Neural cell (in vitro differentiated cells): ENCODE measurements around the gene CEP126. TPM values are rescaled to one million over a fixed set of nuclear protein-coding genes. Genes with fewer than 3 reads are reported as not detected.
A peak's percentile ranks its signal among the peaks of the same experiment; 100 is the strongest.

Source experiments
- H2AFZ ChIP-seq: fragments of 200-600, 300-800 bp; sonication (generic), shearing (Covaris generic); 2 replicates; pipeline ENCODE4 v1.6.0; 2014; ENCODE audit warnings: low read depth, mild to moderate bottlenecking, antibody characterized with exemption, low read length, moderate library complexity
- H3F3A ChIP-seq: fragments of 200-600 bp; shearing (Covaris generic); 2 replicates; pipeline ENCODE4 v1.6.1; 2016; ENCODE audit warnings: mild to moderate bottlenecking, moderate library complexity, mixed read lengths, antibody characterized with exemption, low read length; ENCODE audit not compliant: insufficient read depth, poor library complexity, severe bottlenecking
- H3K27ac ChIP-seq: fragments of 200-600, 300-800 bp; sonication (generic), shearing (Covaris generic); 2 replicates; pipeline ENCODE4 v1.5.1; 2014; ENCODE audit warnings: mild to moderate bottlenecking, low read length, moderate library complexity
- H3K27me3 ChIP-seq: fragments of 300-800, 200-600 bp; sonication (generic), shearing (Covaris generic); 2 replicates; pipeline ENCODE4 v1.6.0; 2014; ENCODE audit warnings: mild to moderate bottlenecking, low read depth, low read length, moderate library complexity; ENCODE audit not compliant: insufficient read depth
- H3K36me3 ChIP-seq: fragments of 300-800, 200-600 bp; sonication (generic), shearing (Covaris generic); 2 replicates; pipeline ENCODE4 v1.5.1; 2014; ENCODE audit warnings: mild to moderate bottlenecking, antibody characterized with exemption, low read length, moderate library complexity; ENCODE audit not compliant: insufficient read depth
- H3K4me2 ChIP-seq: fragments of 300-800, 200-600 bp; sonication (generic), shearing (Covaris generic); 2 replicates; pipeline ENCODE4 v1.6.0; 2014; ENCODE audit warnings: mild to moderate bottlenecking, low read length
- H3K4me3 ChIP-seq: fragments of 300-800, 200-600 bp; sonication (generic), shearing (Covaris generic); 2 replicates; pipeline ENCODE4 v1.5.1; 2014; ENCODE audit warnings: mild to moderate bottlenecking, low read length, moderate library complexity
- H3K79me2 ChIP-seq: fragments of 200-600 bp; shearing (Covaris generic); replicated peaks from 2 replicates; pipeline ENCODE4 v1.6.0; 2014; ENCODE audit warnings: mild to moderate bottlenecking, low read length, moderate library complexity; ENCODE audit not compliant: insufficient read depth
- H3K9ac ChIP-seq: fragments of 300-800, 200-600 bp; sonication (generic), shearing (Covaris generic); 2 replicates; pipeline ENCODE4 v1.6.1; 2016; ENCODE audit warnings: mild to moderate bottlenecking, low read length, mixed read lengths
- H3K9me2 ChIP-seq: fragments of 200-600 bp; shearing (Covaris generic); 2 replicates; pipeline ENCODE4 v1.6.1; 2016; ENCODE audit warnings: mild to moderate bottlenecking, low read length, mixed read lengths; ENCODE audit not compliant: insufficient read depth
- H3K9me3 ChIP-seq: fragments of 200-600, 300-800 bp; sonication (generic), shearing (Covaris generic); 2 replicates; pipeline ENCODE4 v1.6.1; 2016; ENCODE audit warnings: mild to moderate bottlenecking, mixed run types, low read length, moderate library complexity, mixed read lengths
- H4K20me1 ChIP-seq: fragments of 200-600 bp; shearing (Covaris generic); 2 replicates; pipeline ENCODE4 v1.6.1; 2016; ENCODE audit warnings: mild to moderate bottlenecking, mixed run types; ENCODE audit not compliant: insufficient read depth
- CTCF ChIP-seq: fragments of 450-650 bp; IDR thresholded peaks from 2 replicates; pipeline ENCODE4 v1.5.1; 2014; ENCODE audit warnings: antibody characterized with exemption, mild to moderate bottlenecking, moderate library complexity; ENCODE audit not compliant: poor library complexity, severe bottlenecking
- EP300 ChIP-seq: fragments of 450-650 bp; conservative IDR thresholded peaks from 2 replicates; pipeline ENCODE4 v1.6.1; 2014; ENCODE audit warnings: antibody characterized with exemption, mild to moderate bottlenecking, moderate library complexity; ENCODE audit not compliant: poor library complexity, severe bottlenecking
- EZH2 ChIP-seq: fragments of 200-600, 300-800 bp; shearing (Covaris generic), sonication (generic); IDR thresholded peaks from 2 replicates; pipeline ENCODE4 v1.6.1; 2014; ENCODE audit warnings: antibody characterized with exemption, low read length, borderline replicate concordance, mild to moderate bottlenecking; ENCODE audit not compliant: insufficient read depth, poor library complexity, severe bottlenecking
- MXI1 ChIP-seq: fragments of 450-650 bp; conservative IDR thresholded peaks from 2 replicates; pipeline ENCODE4 v1.6.1; 2014; ENCODE audit warnings: antibody characterized with exemption, mild to moderate bottlenecking; ENCODE audit not compliant: poor library complexity, severe bottlenecking
- POLR2AphosphoS5 ChIP-seq: IDR thresholded peaks from 2 replicates; pipeline ENCODE4 v1.6.1; 2012
- RAD21 ChIP-seq: fragments of 450-650 bp; conservative IDR thresholded peaks from 2 replicates; pipeline ENCODE4 v1.6.1; 2014; ENCODE audit warnings: antibody characterized with exemption, mild to moderate bottlenecking, moderate library complexity
- REST ChIP-seq: IDR thresholded peaks from 2 replicates; pipeline ENCODE4 v1.6.1; 2012; ENCODE audit warnings: borderline replicate concordance
- SMC3 ChIP-seq: fragments of 450-650 bp; conservative IDR thresholded peaks from 2 replicates; pipeline ENCODE4 v1.6.1; 2014; ENCODE audit warnings: antibody characterized with exemption, mild to moderate bottlenecking, moderate library complexity; ENCODE audit not compliant: poor library complexity
- TAF1 ChIP-seq: IDR thresholded peaks from 2 replicates; pipeline ENCODE4 v1.6.1; 2012; ENCODE audit warnings: low read depth
- polyA minus RNA-seq: library from RNA; depleted of rRNA, polyadenylated mRNA; stranded (reverse); fragments of >200 nt; gene quantifications from 2 replicates; pipeline ENCODE4 v1.2.3, GENCODE V29; 2014
- polyA plus RNA-seq: library from polyadenylated mRNA; depleted of rRNA; stranded (reverse); fragments of >200 nt; gene quantifications from 2 replicates; pipeline ENCODE4 v1.2.3, GENCODE V29; 2014

CEP126 gene
- polyA plus RNA-seq, result 1.4 and 1.8 TPM in 2 replicates
- polyA minus RNA-seq, result 2.4 and 3.0 TPM in 2 replicates

- no peaks in the 10 kb centered on the region for H3F3A ChIP-seq
- no peaks in the 10 kb centered on the region for H4K20me1 ChIP-seq
- peak within 1 kb of the TSS; percentile 54 for H3K27ac ChIP-seq
Measured at GRCh38 chr11:101914738-101915426, at the start of gene CEP126. Gene CEP126, plus strand, starts transcription at chr11:101915010. Its CDS starts 275 bp downstream, at chr11:101915285.

More at GRCh38 chr11:101914738-101915426, at the start of gene CEP126:
- Histone ChIP-seq H2AFZ (peak within 1 kb of the TSS; percentile 25), H3K9me3 (no peaks in the 10 kb centered on the region), H3K27me3 (no peaks in the 10 kb centered on the region), H3K9me2 (no peaks in the 10 kb centered on the region), H3K9ac (peak within 1 kb of the TSS; percentile 69), H3K4me3 (peak within 1 kb of the TSS; percentile 81), H3K79me2 (no peaks in the 10 kb centered on the region), H3K36me3 (no peaks in the 10 kb centered on the region), H3K4me2 (peak within 1 kb of the TSS; percentile 53)
- TF ChIP-seq POLR2AphosphoS5 (no peak), EP300 (peak; percentile 54), MXI1 (peak; percentile 97), RAD21 (no peak), SMC3 (peak; percentile 42), EZH2 (no peak), CTCF (peak; percentile 78), TAF1 (no peak), REST (peak; percentile 47)
